NCI-H2081 (cell line): ENCODE data around the gene IER3.

Experiments
- DNase-seq, 2 experiments: peaks; one replicate each; lab custom pipeline; 2025; lab: John Stamatoyannopoulos, UW

The IER3 gene, protein sequence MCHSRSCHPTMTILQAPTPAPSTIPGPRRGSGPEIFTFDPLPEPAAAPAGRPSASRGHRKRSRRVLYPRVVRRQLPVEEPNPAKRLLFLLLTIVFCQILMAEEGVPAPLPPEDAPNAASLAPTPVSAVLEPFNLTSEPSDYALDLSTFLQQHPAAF

DNA sequence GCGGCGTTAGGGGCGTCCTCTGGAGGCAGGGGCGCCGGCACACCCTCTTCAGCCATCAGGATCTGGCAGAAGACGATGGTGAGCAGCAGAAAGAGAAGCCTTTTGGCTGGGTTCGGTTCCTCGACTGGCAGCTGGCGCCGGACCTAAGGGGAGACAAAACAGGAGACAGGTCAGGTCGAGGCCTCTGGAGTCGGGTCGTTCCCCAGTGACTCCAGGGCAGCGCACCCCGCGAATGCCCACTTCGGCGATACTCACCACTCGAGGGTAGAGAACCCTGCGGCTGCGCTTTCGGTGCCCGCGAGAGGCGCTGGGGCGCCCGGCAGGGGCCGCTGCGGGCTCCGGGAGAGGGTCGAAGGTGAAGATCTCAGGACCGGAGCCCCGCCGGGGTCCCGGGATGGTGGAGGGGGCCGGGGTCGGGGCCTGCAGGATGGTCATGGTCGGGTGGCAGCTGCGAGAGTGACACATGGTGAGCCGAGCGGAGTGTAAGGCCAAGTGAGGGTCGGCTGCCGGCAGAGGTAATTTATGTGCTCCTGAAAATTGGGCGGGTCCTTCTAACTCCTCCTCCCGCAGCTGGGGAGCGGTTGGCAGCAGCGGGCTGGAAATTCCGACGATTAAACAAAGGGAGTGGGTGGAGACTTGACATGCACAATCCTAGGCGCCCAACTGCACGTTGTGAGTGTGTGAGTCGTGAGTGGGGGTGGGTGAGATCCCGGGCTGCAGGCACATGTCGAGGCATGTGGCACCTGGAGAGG, at the start of gene IER3:
TSS of gene IER3 (minus strand) at position 494 of the 752 bp plus-strand sequence. CDS start at position 465, 29 bp downstream.
- DNase-seq = peak; percentile 42 to 54

DNA sequence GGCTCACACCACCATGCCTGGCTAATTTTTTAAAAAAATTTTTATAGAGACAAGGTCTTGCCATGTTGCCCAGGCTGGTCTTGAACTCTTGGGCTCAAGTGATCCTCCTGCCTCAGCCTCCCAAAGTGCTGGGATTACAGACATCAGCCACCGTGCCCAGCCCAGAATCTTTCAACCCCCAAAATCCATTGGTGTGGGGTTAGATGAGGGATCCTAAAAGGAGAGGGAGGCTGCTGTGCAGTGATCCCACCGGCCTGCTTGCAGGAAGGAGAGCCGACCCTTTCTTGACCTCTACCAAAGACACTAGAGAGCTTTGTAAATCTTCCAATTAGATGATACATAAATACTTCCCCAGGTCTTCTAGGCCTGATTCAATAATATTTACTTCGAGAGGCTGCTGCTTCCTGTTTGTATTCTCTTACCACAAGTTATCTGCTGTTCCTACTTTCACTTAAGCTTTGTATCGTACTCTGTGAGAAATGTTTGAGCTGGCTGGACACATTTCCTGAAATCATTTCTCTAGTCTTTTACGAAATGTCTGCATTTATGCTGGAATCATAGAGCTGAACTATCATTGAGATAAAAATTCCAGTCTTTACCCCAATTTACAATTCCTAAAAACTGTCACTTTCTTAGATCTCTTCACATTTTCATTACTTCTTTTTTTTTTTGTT, 49.3 kb upstream of the IER3 start:
- no peak for DNase-seq

DNA sequence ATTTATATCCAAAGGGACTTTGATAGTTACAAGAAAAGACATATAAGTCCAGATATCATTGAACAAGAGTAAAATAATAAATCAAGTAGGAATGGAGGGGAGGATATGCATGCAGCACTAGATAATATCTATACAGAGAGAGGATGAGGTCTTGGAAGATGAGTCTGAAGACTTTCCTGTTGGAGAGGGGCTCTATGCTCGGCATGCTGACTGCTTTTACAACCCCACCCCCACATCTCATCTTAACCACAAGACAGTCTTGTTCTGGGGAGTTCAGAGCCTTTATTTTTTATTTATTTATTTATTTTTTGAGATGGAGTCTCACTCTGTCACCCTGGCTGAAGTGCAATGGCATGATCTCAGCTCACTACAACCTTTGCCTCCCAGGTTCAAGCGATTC, 48.4 kb upstream of the IER3 start:
- DNase-seq = no peak

DNA sequence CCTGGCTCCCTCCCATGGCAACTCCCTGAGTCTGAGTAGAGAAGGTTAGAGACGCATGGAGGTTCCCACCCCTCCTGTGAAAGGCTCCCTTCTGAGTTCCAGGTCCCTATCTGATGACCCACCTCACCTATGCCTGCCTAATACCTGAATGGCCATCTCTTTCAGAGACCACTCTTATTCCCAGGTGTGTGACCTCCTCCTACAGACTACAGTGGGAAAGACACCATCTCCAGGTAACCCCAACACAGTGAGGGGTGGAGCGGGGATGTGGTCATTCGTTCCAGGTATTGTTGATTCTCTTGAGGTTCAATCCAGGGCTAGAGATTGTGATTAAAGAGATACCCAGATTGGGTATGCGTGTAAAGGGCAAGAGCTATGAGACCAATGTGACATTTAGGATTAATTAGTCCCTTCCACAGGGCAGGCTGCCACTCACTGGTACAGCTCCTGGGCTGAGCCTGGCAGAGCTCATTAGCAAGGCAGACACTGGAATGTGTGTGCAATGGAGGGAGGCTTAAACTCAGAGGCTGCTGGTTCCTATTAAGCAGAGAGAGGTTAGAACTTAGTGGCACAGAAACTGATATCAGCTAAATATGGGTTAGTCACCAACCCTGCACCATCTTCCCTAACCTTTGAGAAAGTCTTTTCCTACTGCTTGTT, 46.5 kb upstream of the IER3 start:
- DNase-seq = no peak

DNA sequence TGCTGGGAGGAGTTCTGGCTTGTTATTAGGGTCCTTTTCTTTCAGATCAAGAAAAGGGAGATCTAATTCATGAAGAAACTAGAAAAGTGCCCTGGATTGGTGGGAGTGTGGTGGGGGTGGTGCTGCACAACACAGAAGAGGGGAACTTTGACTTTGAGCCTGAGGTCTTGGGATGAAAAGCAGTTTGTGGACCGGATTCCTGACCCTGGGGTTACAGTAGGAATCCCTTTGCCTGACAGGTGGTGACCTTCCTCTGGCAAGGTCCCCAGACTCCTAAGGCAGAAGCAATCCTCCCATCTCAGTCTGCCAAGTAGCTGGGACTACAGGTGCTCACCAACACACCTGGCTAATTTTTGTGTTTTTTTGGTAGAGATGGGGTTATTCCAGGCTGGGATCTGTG, 45.3 kb upstream of the IER3 start:
- DNase-seq = no peak

DNA sequence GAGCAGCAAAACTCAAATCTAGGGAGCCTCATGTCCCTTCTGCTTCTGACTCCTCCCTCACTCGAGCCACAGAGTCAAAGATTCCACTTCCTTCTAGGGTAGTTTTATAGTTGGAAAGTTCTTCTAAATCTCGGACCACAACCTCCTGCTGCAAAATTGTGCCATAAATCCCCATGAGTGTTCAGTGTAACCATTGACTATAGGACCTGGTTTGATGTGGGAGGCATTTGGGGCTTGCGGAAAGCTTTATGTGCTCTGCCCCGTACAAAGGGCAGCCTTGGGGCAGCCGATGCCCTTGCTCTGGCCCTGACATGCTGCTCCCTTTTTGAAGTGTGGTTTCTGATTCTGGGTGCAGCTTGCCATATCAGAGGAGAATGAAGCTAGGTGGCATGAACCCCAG, 43.6 kb upstream of the IER3 start:
- DNase-seq = no peak

DNA sequence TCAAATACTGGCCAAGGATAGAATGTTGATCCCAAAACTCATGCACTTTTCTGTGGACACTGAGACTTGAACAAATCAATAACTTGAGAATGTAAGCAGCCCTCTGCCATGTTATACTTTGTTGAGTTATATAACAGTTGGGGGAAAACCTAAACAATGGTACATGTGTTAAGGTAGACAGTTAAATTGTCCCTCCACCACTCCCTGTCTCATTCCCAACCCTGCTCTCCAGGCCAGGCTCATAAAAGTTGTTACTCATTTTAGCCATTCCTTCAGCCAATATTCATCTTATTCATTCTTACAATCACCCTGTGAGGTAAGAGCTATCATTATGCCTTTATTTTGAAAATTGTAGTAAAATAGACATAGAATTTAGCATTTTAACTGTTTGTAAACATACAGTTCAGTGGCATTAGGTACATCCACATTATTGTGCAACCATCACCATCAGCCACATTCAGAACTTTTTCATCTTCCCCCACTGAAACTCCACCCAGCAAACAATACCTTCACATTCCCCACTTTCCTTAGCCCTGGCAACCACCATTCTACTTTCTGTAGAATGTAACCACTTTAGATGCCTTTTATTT, 38.2 kb upstream of the IER3 start:
- no peak for DNase-seq

DNA sequence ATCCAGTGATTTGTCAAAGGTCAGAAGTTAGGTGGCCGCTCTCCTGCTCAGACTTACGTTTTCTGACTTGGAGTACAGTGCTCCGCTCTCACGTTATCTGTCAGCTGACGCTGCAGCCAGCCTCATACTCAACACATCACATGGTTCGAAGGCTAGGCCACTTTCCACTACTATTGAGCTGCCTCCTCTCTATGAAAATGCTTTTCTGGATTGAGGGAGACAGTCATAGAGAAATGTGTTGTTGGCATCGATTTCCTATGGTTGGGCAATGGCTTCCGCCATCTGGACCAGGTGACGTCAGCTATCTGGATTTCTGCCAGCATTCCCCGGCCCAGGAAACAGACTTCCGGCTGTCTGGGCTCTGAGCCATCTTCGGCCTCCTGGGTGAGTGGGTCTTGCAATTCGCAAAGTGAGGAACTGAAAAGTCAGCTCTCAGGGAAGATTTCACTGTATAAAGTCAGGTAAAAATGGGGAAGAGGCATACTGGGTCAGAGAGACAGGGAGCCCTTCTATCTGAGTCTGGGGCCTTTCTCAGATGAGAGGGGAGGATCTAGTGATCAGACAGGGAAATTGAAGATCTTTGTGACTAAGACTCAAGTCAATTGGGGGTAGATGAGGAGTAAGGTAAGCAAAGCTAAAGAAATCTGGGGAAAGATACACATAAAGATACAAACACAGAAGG, 37.5 kb upstream of the IER3 start:
- DNase-seq = peak; percentile 86 to 94

DNA sequence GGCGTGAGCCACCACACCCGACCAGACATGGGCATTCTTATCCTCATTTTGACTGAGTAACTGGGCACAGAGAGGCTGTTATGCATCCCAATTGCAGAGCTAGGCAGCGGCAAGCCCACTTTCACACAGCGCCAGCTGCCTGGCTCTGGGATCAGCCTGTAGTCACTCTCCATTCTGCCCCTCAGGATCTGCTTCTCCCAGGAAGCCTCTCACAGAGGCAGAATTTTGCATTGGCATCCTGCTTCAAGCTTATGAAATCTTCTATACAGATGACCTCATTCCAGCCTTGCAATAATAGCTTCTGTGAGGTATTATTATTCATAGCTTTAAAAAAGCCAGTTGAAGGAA, 37.0 kb upstream of the IER3 start:
- DNase-seq = no peak

DNA sequence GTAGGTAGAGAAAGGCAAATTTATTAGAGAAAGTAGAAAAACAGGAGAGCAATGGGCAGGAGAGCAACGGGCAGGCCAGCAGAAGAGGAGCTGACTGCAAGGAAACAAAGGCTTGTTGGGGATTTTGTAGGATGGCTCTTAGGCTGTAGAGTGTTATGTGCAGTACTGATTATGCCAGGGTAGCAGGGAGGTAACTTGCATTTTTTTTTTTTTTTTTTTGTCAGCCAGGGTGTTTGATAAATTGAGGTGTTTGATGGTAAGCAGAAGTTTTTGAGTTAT, 36.2 kb upstream of the IER3 start:
- DNase-seq = no peak

DNA sequence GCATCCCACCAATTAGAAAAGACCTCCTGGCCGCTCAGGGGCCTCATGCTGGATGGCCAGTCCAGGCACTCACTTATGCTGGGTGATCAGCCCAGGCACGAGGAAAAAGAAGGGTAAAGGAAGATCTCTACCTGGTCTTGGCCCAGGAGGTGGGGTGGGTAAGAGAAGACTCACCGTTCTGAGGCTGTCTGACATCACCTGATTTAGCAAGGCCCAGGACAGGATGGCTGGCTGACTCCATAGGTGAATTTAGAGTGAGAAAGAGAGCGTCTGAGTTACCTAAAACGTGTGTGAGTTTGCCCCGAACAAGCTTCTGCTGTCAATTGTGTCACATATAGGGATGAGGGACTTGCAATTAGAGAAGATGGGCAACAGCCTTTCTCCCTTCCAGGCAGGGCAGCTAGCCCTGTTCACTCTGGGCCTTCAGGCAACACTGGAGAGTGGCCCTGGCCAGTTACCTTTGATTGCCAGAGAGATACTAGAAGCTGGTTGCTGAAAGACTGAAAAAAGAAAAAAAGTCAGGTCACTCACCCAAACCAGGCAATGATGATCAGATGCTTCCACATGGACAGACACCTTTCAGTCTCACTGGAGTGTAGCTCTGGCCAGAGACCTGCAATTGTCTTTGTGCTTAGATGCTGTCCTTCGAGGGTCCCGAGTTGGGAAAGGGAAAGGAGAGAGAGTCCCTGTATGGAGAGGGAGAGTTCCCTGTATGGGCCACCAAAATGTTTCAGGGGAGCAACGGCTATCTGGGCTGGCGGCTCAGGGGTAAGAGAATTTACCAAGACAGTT, 35.7 kb upstream of the IER3 start:
- no peak for DNase-seq

DNA sequence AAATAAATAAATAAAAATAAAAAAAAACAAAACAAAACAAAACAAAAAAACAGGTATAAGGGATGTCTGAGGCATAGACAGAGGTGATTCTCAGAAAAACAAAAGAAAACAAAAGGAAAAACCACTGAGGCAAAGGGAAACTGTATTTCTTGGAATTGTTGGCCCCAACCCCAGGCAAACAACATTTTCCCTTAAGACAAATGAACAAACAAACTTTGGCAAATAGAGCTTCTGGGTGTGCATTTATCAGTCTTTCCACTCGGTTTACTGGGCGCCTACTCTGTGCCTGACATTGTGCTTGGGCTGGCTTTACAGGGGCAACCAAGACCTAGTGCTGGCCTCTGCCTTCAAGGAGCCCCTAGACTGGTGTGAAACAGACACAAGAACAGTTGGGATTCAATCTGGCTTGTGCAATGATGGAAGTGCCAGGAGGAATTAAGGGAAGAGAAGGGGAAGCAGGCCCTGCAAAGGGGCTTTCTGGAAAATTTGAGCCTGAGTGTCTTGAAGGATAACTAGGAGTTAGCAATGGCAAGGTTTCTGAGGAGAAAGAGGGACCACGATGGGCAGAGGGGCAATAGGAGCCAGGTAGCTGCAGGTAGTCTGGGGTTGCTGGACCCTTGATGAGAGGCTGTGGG, 33.8 kb upstream of the IER3 start:
- no peak for DNase-seq

DNA sequence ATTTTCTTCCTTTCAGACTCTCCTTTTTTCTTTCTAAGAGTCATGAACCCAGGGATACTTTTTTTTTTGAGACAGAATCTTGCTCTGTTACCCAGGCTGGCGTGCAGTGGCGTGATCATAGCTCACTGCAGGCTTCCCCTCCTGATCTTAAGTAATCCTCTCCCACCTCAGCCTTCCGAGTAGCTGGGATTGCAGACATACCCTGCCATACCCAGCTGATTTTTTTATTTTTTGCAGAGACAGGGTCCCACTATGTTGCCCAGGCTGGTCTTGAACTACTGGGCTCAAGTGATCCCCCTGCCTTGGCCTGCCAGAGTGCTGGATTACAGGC, 32.8 kb upstream of the IER3 start:
- no peak for DNase-seq

DNA sequence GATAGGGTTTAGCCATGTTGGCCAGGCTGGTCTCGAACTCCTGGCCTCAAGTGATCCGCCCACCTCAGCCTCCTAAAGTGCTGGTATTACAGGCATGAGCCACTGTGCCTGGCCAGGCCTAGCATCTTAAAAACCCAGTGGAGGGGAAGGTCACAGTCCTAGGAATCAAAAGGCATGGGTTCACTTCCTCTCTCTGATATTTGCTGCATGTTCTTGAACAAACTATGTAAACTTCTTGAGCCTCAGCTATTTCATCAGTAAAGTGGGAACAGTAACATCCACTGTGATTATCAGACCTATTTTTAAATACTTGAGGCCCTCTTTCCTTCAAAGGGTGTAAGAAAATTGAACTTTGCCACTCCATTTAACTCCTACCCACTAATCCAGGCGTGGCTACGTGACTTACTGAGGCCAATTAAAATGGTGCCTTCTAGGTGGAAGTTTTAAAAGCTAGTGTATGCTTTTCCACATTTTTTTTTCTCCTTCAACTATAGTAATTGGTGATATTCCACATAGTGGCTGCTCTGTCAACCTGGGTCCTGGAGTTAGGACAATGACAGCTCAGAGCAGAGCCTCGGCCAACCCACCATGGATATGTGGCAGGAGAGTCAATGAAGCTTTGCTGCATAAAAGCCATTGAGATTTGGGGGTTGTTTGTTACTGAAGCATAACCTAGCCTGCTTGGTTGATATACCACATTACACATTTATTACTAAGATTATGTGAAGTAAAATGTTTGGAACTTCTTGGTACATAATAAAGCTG, 32.2 kb upstream of the IER3 start:
- no peak for DNase-seq

DNA sequence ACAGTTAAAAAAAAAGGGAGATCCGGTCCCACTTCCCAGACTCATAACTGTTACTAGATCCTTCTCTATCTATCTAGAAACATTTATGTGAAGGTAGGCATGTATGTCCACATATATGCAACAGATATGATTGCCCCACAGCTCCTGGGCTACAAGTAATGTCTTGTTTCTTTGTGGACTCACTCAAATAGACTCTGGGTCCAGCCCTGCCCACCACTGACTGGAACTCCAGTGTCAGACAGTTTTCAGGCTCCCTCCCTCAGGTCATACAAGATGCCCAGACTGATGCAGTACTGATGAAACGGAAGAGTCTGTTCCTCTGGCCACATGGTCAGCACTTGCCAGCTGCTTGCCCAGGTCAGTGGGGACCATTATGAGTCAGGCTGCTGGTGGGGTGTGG, 30.8 kb upstream of the IER3 start:
- DNase-seq = no peak

DNA sequence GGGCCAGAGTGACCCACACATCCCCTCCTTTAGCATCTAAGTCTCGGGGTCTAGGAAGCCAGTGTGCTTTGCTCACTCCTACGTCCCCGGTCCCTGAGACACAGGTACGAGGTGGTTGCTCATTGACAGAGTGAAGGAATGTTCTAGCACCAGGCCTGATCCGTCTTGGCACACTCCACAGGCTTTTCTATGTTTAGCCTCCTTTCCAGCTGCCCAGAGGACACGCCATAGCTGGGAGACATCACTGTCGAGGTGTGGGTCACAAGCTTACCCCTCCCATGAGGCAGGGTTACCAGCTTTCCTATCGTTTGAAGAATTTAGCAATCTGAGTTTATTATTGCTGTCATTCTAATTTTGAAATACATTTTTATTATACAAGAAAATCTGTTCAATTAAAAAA, 30.4 kb upstream of the IER3 start:
- DNase-seq = no peak

DNA sequence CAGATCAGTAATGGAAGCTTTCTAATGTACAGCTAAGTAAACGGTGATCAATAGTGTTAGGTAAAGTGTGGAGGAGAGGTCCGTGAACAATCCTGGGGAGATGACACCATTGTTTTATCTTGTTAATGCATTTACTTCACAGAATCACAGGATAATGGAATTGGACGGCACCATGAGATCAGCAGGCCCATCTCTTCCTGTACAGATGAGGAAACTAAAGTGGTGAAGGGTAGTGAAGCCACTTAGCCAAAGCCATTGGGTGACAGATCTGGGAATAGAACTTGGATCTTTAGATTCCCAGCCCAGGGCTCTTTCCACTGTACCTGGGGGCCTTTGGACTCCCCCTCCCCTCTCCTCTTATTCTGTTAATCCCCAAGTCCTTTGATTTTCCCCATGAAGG, 26.2 kb upstream of the IER3 start:
- no peak for DNase-seq

DNA sequence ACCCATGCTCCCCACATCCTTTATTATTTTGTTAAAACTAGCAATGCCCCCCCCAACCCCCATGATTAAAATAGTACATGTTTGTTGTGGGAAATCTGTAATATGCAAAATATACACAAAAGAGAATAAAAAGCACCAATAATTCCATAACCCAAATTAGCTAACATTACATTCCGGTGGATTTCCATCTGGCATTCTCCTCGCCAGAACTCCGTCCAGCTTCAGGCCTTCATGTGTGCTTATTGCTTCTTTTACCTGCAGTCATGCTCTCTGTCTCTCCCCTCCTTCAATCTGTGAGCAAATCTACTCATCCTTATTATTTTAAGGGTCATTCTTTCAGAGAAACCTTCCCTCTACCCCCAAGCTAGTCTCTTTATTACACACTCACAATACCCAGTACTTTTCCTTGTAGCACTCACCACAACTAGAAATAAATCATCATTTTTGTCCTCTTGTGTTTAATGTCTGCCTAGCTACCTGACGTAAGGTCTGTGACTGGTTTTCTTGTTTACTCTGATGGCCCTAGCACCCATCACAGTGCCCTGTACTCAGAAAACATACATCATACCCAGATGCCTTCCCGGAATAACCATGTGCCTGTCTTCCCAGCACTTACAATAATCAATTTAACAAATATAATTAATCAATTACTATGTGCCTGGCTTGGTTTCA, 25.6 kb upstream of the IER3 start:
- no peak for DNase-seq

DNA sequence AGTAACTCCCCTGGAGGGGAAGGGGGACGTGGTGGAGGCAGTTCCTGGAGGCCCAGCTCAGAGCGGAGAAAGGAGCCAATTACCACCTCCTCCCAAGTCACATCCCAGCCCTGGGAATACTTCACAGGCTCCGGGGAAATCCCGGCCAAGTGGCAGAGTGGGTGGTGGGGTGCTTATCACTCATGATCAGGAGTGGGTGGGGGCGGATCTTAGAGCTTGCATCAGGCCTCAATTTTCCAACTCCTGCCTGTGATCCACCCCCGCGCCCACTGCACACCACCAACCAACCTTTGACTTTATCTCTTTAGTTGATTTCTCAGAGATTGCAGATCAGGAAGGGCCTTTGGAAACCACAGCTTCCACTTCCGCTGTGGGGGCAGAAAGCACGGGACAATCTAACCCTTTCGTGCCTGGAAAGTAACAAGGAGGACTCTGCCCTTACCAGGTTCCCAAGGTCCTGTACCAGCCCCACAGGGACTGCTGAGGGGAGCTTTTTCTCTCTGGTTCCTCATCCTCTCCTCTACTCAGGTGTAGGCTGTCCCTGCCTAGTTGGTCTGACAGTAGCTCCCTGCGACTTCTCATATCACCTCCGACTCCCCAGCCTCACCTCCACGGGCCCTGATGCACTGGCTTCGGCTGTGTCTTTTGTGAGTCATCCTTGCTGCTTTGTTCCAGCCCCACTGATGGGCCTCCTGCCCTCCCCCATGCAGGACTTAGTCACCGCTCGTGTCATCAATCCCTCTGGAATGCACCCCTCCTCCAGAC, 24.9 kb upstream of the IER3 start:
- DNase-seq = no peak
